D721Med (cell line): ENCODE data around the gene RGS7.
A peak's percentile ranks its signal among the peaks of the same experiment; 100 is the strongest.

Experiments used
- DNase-seq: peaks from one replicate; pipeline ENCODE4 v3.0.0; 2011; ENCODE audit warnings: low spot score; ENCODE audit not compliant: insufficient read length
- FAIRE-seq: peaks from 2 replicates; lab custom pipeline; 2011; peaks lifted over from hg19 to GRCh38; lab: Jason Lieb, UNC
- TF ChIP-seq, protein P1 (sequence below): IDR thresholded peaks from 2 replicates; pipeline ENCODE4 v1.5.1; 2012; ENCODE audit warnings: mild to moderate bottlenecking, control low read depth; ENCODE audit not compliant: insufficient read depth; ENCODE audit errors: missing control alignments

Gene RGS7

DNA sequence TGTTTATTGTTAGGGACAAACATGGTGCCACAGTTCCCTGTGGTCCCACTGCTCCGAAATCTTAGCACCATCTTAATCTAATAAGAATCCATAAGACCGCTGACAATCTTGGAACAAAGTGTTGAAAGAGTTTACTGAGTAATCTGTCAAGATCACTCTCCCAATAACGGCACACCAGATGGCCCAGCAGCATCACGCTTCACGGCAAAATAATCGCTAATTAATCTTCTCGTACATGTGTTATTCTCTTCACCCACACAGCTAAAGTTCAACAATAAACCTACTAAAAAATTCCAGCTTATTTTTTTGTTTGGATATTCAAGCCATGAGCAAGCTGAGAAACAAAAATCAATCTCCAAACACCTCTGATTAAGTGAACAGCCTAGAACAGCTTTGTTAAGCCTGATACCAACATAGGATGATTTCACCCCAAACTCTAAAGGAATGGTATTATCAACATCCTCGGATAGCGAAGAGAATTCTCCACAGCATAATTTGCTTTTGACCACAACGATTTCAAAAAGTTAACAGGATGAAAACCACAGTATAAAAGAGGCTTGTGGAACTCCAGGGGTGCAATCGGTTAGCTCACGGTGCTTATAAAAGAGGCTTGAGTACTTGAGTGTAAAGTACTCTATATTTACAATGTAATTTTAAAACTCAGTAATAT, 415.2 kb downstream of the RGS7 start:
- peak; percentile 99 for FAIRE-seq
- peak; percentile 28 for DNase-seq
- TF ChIP-seq, protein P1, sequence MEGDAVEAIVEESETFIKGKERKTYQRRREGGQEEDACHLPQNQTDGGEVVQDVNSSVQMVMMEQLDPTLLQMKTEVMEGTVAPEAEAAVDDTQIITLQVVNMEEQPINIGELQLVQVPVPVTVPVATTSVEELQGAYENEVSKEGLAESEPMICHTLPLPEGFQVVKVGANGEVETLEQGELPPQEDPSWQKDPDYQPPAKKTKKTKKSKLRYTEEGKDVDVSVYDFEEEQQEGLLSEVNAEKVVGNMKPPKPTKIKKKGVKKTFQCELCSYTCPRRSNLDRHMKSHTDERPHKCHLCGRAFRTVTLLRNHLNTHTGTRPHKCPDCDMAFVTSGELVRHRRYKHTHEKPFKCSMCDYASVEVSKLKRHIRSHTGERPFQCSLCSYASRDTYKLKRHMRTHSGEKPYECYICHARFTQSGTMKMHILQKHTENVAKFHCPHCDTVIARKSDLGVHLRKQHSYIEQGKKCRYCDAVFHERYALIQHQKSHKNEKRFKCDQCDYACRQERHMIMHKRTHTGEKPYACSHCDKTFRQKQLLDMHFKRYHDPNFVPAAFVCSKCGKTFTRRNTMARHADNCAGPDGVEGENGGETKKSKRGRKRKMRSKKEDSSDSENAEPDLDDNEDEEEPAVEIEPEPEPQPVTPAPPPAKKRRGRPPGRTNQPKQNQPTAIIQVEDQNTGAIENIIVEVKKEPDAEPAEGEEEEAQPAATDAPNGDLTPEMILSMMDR, result no peak

- FAIRE-seq (no peak), DNase-seq (no peak)
- TF ChIP-seq, protein P1, result no peak
Observed at GRCh38 chr1:240936911-240937668, 419.9 kb downstream of the RGS7 start.

DNA sequence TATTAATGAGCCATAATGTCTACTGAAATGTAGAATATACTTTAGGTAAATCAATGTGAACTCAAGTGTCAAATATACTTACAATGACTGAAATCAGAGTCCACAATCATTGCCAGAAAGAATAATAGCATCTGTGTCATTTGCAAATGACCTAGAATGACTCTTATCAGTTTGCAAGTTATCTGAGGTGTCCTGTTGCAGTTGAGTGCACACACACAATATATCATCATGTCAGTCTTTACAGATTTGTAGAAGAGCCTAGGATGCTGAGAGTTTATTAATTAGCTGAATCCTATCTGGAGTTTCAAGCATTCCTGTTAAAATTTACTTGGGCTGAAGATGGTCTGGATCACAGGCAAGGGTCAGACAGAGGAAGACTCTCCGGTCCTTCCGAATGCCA, 421.1 kb downstream of the RGS7 start:
- FAIRE-seq, result peak; percentile 35
- TF ChIP-seq, protein P1, result no peak
- no peak for DNase-seq

DNA sequence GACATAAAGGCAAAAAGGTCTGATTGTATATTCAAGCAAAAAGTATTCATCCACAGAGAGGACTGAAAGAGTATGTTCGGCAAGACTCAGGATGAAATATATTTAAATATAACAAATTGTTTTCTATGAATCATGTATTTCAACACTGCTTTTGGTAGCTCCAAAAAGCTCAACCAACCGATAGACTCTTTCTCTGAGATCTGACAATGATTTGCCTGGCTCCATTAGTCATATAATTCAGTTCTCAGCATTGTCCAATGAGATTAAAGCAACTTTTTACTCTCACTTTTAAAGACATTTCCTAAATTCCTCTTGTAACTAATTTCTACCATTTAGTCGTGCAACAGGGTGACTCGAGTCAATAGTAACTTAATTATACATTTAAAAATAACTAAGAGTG, 426.0 kb downstream of the RGS7 start:
- DNase-seq (no peak), FAIRE-seq (no peak)
- TF ChIP-seq, protein P1, result no peak

DNA sequence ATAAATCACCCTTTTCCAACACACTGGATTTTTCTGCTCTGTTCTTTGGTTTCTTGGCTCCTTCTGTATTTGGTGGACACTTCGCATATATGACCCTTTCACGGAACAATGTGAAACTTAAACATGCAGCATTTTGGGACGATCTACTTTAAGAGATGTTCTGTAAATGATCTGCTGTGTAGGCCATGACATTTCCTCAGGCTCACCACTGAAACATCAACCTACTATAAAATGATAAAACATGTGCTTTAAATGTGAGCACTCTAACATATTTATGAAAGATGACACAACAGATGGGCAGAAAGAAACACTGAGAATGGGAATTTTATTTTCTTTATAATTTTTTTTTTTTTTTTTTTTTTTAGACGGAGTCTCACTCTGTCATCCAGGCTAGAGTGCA, 428.7 kb downstream of the RGS7 start:
- no peak for FAIRE-seq
- TF ChIP-seq, protein P1, result no peak
- no peak for DNase-seq

GRCh38 chr1:240927821-240928220, 429.2 kb downstream of the RGS7 start:
- no peak for DNase-seq
- TF ChIP-seq, protein P1, result no peak
- FAIRE-seq, result peak; percentile 35

- DNase-seq (no peak), FAIRE-seq (no peak)
- TF ChIP-seq, protein P1, result no peak
Observed at GRCh38 chr1:240925273-240925672, 431.7 kb downstream of the RGS7 start.
